ENCODE measurements around the gene DNAJC18. TPM values are rescaled to one million over a fixed set of nuclear protein-coding genes. Genes with fewer than 3 reads are reported as not detected.
"Not testable (repeated sequence)": the region's sequence is repeated elsewhere in the genome, so short reads cannot be mapped to it uniquely, and the experiment has no call there.

DNAJC18 gene
- 16.2 TPM for total RNA-seq
- 8.6 TPM for polyA plus RNA-seq

- Histone ChIP-seq H3K27ac (ENCODE audit: low read depth) (peak within 1 kb of the TSS; percentile 91), H3K36me3 (ENCODE audit: insufficient read depth) (no peaks in the 10 kb centered on the region), H3K4me1 (ENCODE audit: insufficient read depth) (peaks cover under 1% of the 10 kb centered on the region), H3K4me3 (ENCODE audit: low read depth, low read length) (peak within 1 kb of the TSS; percentile 74)
- peak; percentile 76 for DNase-seq (ENCODE audit: extremely low spot score)
- 3% methylated on average over 49 of the region's 49 CpGs for WGBS
Measured at GRCh38 chr5:139439013-139439903, at the start of gene DNAJC18. Gene DNAJC18, minus strand, starts transcription at chr5:139439525. Its CDS starts 80 bp downstream, at chr5:139439445.

GRCh38 chr5:139488260-139488659 is 48.9 kb upstream of the DNAJC18 start:
- Histone ChIP-seq H3K36me3 (ENCODE audit: insufficient read depth) (no peaks in the 10 kb centered on the region), H3K4me1 (ENCODE audit: insufficient read depth) (no peaks in the 10 kb centered on the region), H3K27ac (ENCODE audit: low read depth) (no peak overlapping the region), H3K4me3 (ENCODE audit: low read depth, low read length) (no peak overlapping the region)
- WGBS, result 78% methylated on average over 3 of the region's 3 CpGs
- no peak for DNase-seq (ENCODE audit: extremely low spot score)

- 83% methylated on average over 7 of the region's 7 CpGs for WGBS
- no peak overlapping the region for H3K4me3 ChIP-seq (ENCODE audit: low read depth, low read length)
- no peaks in the 10 kb centered on the region for H3K4me1 ChIP-seq (ENCODE audit: insufficient read depth)
- H3K36me3 ChIP-seq (ENCODE audit: insufficient read depth), result no peaks in the 10 kb centered on the region
- H3K27ac ChIP-seq (ENCODE audit: low read depth), result no peak overlapping the region
- DNase-seq (ENCODE audit: extremely low spot score), result no peak
Measured at GRCh38 chr5:139486201-139486600, 46.9 kb upstream of the DNAJC18 start.

- H3K4me1 ChIP-seq (ENCODE audit: insufficient read depth); DNase-seq (ENCODE audit: extremely low spot score); H3K4me3 ChIP-seq (ENCODE audit: low read depth, low read length); H3K36me3 ChIP-seq (ENCODE audit: insufficient read depth): not testable (repeated sequence)
- H3K27ac ChIP-seq (ENCODE audit: low read depth), result peak overlapping the region; percentile 95
- WGBS, result 58% methylated on average over 6 of the region's 6 CpGs
Measured at GRCh38 chr5:139482890-139483208, 43.5 kb upstream of the DNAJC18 start.

- Histone ChIP-seq H3K4me1 (ENCODE audit: insufficient read depth) (no peaks in the 10 kb centered on the region), H3K27ac (ENCODE audit: low read depth) (peak within 1 kb of the TSS; percentile 95), H3K4me3 (ENCODE audit: low read depth, low read length) (peak within 1 kb of the TSS; percentile 41), H3K36me3 (ENCODE audit: insufficient read depth) (no peaks in the 10 kb centered on the region)
- WGBS, result 10% methylated on average over 19 of the region's 19 CpGs
- peak; percentile 94 for DNase-seq (ENCODE audit: extremely low spot score)
Measured at GRCh38 chr5:139482050-139482889, 42.9 kb upstream of the DNAJC18 start, which contains the start of gene STING1. Gene STING1, minus strand, starts transcription at chr5:139482758. Its CDS starts 1,054 bp downstream, at chr5:139481704.

- WGBS, result 51% methylated on average over 5 of the region's 5 CpGs
- no peaks in the 10 kb centered on the region for H3K36me3 ChIP-seq (ENCODE audit: insufficient read depth)
- no peaks in the 10 kb centered on the region for H3K4me1 ChIP-seq (ENCODE audit: insufficient read depth)
- DNase-seq (ENCODE audit: extremely low spot score), result no peak
- H3K27ac ChIP-seq (ENCODE audit: low read depth), result peak overlapping the region; percentile 95
- peak overlapping the region; percentile 41 for H3K4me3 ChIP-seq (ENCODE audit: low read depth, low read length)
Measured at GRCh38 chr5:139481580-139482049, 42.3 kb upstream of the DNAJC18 start.

GRCh38 chr5:139481122-139481533 is 41.8 kb upstream of the DNAJC18 start:
- H3K4me1 ChIP-seq (ENCODE audit: insufficient read depth), result no peaks in the 10 kb centered on the region
- peak overlapping the region; percentile 95 for H3K27ac ChIP-seq (ENCODE audit: low read depth)
- DNase-seq (ENCODE audit: extremely low spot score), result peak; percentile 52

GRCh38 chr5:139479729-139480128 is 40.4 kb upstream of the DNAJC18 start:
- H3K4me3 ChIP-seq (ENCODE audit: low read depth, low read length); H3K36me3 ChIP-seq (ENCODE audit: insufficient read depth); H3K4me1 ChIP-seq (ENCODE audit: insufficient read depth); DNase-seq (ENCODE audit: extremely low spot score); H3K27ac ChIP-seq (ENCODE audit: low read depth): not testable (repeated sequence)
- 88% methylated on average over 4 of the region's 4 CpGs for WGBS

More at GRCh38 chr5:139481122-139481533, 41.8 kb upstream of the DNAJC18 start:
- peak overlapping the region; percentile 41 for H3K4me3 ChIP-seq (ENCODE audit: low read depth, low read length)
- no peaks in the 10 kb centered on the region for H3K36me3 ChIP-seq (ENCODE audit: insufficient read depth)
- WGBS, result 43% methylated on average over 12 of the region's 12 CpGs

GRCh38 chr5:139478657-139479423 is 39.5 kb upstream of the DNAJC18 start:
- DNase-seq (ENCODE audit: extremely low spot score); H3K36me3 ChIP-seq (ENCODE audit: insufficient read depth); H3K4me3 ChIP-seq (ENCODE audit: low read depth, low read length); H3K27ac ChIP-seq (ENCODE audit: low read depth); H3K4me1 ChIP-seq (ENCODE audit: insufficient read depth): not testable (repeated sequence)
- 84% methylated on average over 9 of the region's 9 CpGs for WGBS

GRCh38 chr5:139475865-139476617 is 36.7 kb upstream of the DNAJC18 start:
- DNase-seq (ENCODE audit: extremely low spot score), result no peak
- no peaks in the 10 kb centered on the region for H3K36me3 ChIP-seq (ENCODE audit: insufficient read depth)
- no peak overlapping the region for H3K27ac ChIP-seq (ENCODE audit: low read depth)
- 88% methylated on average over 13 of the region's 13 CpGs for WGBS
- no peak overlapping the region for H3K4me3 ChIP-seq (ENCODE audit: low read depth, low read length)
- no peaks in the 10 kb centered on the region for H3K4me1 ChIP-seq (ENCODE audit: insufficient read depth)

GRCh38 chr5:139474890-139475791 is 35.8 kb upstream of the DNAJC18 start:
- no peak for DNase-seq (ENCODE audit: extremely low spot score)
- no peak overlapping the region for H3K27ac ChIP-seq (ENCODE audit: low read depth)
- 50% methylated on average over 13 of the region's 13 CpGs for WGBS
- no peaks in the 10 kb centered on the region for H3K4me1 ChIP-seq (ENCODE audit: insufficient read depth)
- no peak overlapping the region for H3K4me3 ChIP-seq (ENCODE audit: low read depth, low read length)
- no peaks in the 10 kb centered on the region for H3K36me3 ChIP-seq (ENCODE audit: insufficient read depth)

- no peak for DNase-seq (ENCODE audit: extremely low spot score)
- 77% methylated on average over 2 of the region's 2 CpGs for WGBS
- Histone ChIP-seq H3K4me1 (ENCODE audit: insufficient read depth) (no peaks in the 10 kb centered on the region), H3K27ac (ENCODE audit: low read depth) (no peak overlapping the region), H3K36me3 (ENCODE audit: insufficient read depth) (no peaks in the 10 kb centered on the region), H3K4me3 (ENCODE audit: low read depth, low read length) (no peak overlapping the region)
Measured at GRCh38 chr5:139473565-139473964, 34.2 kb upstream of the DNAJC18 start.
